ENCODE results near the gene ZNF385A.

Gene ZNF385A

GRCh38 chr12:54375259-54375579 is 9.3 kb downstream of the ZNF385A start:
- Histone ChIP-seq H3K4me1 (ENCODE audit: insufficient read depth, low read length) (peaks cover 21% of the 10 kb centered on the region), H3K27ac (ENCODE audit: low read length) (no peak overlapping the region), H3K36me3 (ENCODE audit: insufficient read depth, low read length) (no peaks in the 10 kb centered on the region), H3K4me3 (ENCODE audit: low read depth in 1 of 2, low read length in 2 of 2) (no peak overlapping the region), H3K79me2 (ENCODE audit: insufficient read depth, low read length) (no peaks in the 10 kb centered on the region), H3K27me3 (ENCODE audit: insufficient read depth, low read length, poor library complexity) (peaks cover 8% of the 10 kb centered on the region), H4K20me1 (ENCODE audit: insufficient read depth, low read length) (no peaks in the 10 kb centered on the region), H3K9ac (ENCODE audit: low read depth, low read length) (no peak overlapping the region), H3K9me3 (ENCODE audit: insufficient read depth, low read length, severe bottlenecking) (no peaks in the 10 kb centered on the region), H3K4me2 (ENCODE audit: insufficient read depth, low read length) (no peak overlapping the region), H2AFZ (ENCODE audit: low read depth, low read length) (no peak overlapping the region)
- DNase-seq (no peak), ATAC-seq (ENCODE audit: insufficient read depth, low read depth) (no peak)
- TF ChIP-seq EZH2 (IDR thresholded peaks at IDR 0.05; ENCODE audit: borderline replicate concordance, low read depth, low read length, severe bottlenecking) (no peak), CTCF (IDR thresholded peaks at IDR 0.05; ENCODE audit: borderline replicate concordance, extremely low read depth, low read length, poor library complexity, severe bottlenecking) (no peak)

- Histone ChIP-seq H3K4me2 (ENCODE audit: insufficient read depth, low read length) (no peak overlapping the region), H3K4me1 (ENCODE audit: insufficient read depth, low read length) (peaks cover 18% of the 10 kb centered on the region)
Measured at GRCh38 chr12:54374562-54375258, 9.8 kb downstream of the ZNF385A start.

GRCh38 chr12:54373649-54374561 is 10.6 kb downstream of the ZNF385A start:
- H3K9me3 ChIP-seq (ENCODE audit: insufficient read depth, low read length, severe bottlenecking), result no peaks in the 10 kb centered on the region
- H3K4me2 ChIP-seq (ENCODE audit: insufficient read depth, low read length), result no peak overlapping the region
- H3K9ac ChIP-seq (ENCODE audit: low read depth, low read length), result no peak overlapping the region
- no peak for TF ChIP-seq CTCF (IDR thresholded peaks at IDR 0.05; ENCODE audit: borderline replicate concordance, extremely low read depth, low read length, poor library complexity, severe bottlenecking)
- no peak for TF ChIP-seq EZH2 (IDR thresholded peaks at IDR 0.05; ENCODE audit: borderline replicate concordance, low read depth, low read length, severe bottlenecking)
- peaks cover 8% of the 10 kb centered on the region for H3K27me3 ChIP-seq (ENCODE audit: insufficient read depth, low read length, poor library complexity)
- no peak for DNase-seq
- H3K4me1 ChIP-seq (ENCODE audit: insufficient read depth, low read length), result peaks cover 14% of the 10 kb centered on the region
- no peak overlapping the region for H3K27ac ChIP-seq (ENCODE audit: low read length)
- no peak overlapping the region for H2AFZ ChIP-seq (ENCODE audit: low read depth, low read length)
- H3K4me3 ChIP-seq (ENCODE audit: low read depth in 1 of 2, low read length in 2 of 2), result no peak overlapping the region
- no peaks in the 10 kb centered on the region for H3K79me2 ChIP-seq (ENCODE audit: insufficient read depth, low read length)
- no peaks in the 10 kb centered on the region for H4K20me1 ChIP-seq (ENCODE audit: insufficient read depth, low read length)
- no peaks in the 10 kb centered on the region for H3K36me3 ChIP-seq (ENCODE audit: insufficient read depth, low read length)
- ATAC-seq (ENCODE audit: insufficient read depth, low read depth), result no peak

More at GRCh38 chr12:54374562-54375258, 9.8 kb downstream of the ZNF385A start:
- Histone ChIP-seq H3K9ac (ENCODE audit: low read depth, low read length) (no peak overlapping the region), H3K9me3 (ENCODE audit: insufficient read depth, low read length, severe bottlenecking) (no peaks in the 10 kb centered on the region), H3K27me3 (ENCODE audit: insufficient read depth, low read length, poor library complexity) (peaks cover 8% of the 10 kb centered on the region), H3K4me3 (ENCODE audit: low read depth in 1 of 2, low read length in 2 of 2) (no peak overlapping the region), H4K20me1 (ENCODE audit: insufficient read depth, low read length) (no peaks in the 10 kb centered on the region), H3K27ac (ENCODE audit: low read length) (no peak overlapping the region), H3K36me3 (ENCODE audit: insufficient read depth, low read length) (no peaks in the 10 kb centered on the region), H2AFZ (ENCODE audit: low read depth, low read length) (no peak overlapping the region), H3K79me2 (ENCODE audit: insufficient read depth, low read length) (no peaks in the 10 kb centered on the region)
- TF ChIP-seq CTCF (IDR thresholded peaks at IDR 0.05; ENCODE audit: borderline replicate concordance, extremely low read depth, low read length, poor library complexity, severe bottlenecking), result no peak
- TF ChIP-seq EZH2 (IDR thresholded peaks at IDR 0.05; ENCODE audit: borderline replicate concordance, low read depth, low read length, severe bottlenecking), result no peak
- ATAC-seq (ENCODE audit: insufficient read depth, low read depth), result no peak
- DNase-seq, result no peak

Measured in DND-41 (cell line).